NCI-H2227 (cell line): ENCODE data around the gene CREB5.

Experiments used
- DNase-seq: peaks from one replicate; lab custom pipeline; 2025; ENCODE audit not compliant: unreplicated experiment; lab: John Stamatoyannopoulos, UW

CREB5 gene

DNA sequence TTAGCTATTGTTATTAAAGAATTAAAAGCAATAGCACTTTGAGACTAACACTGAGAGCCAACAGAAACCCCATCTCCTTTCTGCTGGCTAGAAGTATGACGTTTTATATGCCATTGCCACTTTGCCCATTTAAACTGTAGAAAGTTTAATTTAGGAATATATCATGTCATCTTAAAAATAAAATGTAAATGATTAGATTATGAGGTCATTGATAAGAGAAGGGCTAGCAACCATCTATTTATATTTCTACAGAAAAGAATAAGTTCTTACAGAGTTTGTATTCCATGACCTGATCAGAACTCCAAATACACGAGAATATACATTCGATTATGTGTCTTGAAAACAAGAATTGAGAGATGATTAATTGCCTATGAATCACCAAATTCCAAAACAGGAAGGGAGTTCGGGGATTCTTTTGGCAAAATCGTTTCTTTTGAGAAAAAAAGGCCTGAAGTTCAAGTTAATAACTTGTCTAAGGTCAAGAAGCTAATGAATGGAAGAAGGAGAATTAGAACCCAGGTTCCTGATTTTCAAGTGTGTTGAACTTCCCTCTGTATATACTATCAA, 318.9 kb downstream of the CREB5 start:
- no peak for DNase-seq

DNA sequence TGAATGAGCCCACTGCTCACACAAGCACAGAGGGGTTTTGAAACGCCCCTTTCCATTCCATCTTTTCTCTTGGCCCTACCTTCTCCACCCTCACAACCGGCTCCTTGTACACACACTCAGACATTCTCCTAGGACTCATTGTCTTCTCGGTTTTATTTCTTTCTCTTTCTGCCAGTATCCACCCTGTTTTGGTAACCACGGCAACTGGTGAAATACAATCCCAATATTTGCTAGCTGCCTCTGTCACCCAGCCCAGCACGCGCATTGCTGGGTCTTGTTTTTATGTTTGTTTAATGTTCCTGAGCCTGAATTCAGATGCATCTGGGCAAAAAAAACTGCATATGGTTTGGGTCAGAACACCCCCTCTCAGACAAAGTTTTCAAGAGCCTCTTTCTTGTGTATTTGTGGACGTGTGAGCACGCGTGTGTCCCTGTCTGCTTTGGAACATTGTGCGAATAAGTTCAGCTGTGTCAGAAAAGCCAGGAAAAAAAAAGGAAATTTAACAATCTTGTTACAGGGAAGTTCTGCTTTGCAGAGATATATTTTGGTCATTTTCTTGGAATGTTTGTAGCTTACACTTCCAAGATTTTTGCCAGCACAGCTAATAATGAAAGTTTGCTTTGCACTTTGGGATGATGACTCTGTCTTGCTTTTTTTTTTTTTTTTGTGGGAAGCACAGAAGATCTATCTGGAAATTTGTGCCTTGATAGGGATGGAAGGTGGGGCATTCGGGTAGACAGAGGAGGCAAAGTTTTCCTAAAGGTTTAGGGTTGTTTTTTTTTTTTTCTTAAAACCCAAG, 320.0 kb downstream of the CREB5 start:
- DNase-seq, result peak; percentile 6

DNA sequence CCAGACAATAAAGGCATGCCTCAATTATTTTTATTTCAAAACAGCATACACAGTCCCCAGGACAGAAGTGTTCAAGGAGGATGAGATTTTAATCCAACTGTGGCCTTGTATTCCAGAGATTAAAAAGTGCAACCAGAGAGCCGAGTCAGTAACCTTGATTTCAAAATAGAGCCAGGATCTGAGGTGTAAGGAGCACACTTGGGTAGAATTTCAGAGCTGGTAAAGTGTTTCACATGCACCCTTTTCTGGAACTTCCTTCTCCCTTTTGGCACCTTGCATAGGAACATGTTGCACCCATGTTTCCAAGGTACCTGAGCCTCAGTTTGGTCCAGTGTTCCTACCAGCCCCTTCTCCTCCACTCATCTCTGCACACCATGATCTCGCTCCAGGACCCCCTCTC, 320.7 kb downstream of the CREB5 start:
- DNase-seq, result no peak

DNA sequence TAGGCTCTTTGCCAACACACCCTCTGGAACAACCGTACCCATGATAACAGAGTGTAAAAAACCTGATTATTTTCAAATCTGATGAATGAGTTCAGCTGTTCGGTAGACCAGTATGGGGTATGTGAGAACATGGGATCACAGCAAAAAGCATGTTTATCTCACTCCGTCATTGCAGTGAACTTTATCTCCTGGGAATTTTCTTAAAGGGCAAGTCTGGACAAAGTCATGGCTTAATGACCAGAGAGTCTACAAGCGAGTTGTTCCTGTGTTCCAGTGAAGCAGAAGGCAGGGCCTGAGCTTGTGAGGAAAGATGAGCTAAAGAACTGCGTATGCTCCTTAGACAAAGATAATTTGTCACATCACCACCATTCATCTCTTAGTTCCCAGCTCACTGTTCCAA, 326.1 kb downstream of the CREB5 start:
- no peak for DNase-seq

DNA sequence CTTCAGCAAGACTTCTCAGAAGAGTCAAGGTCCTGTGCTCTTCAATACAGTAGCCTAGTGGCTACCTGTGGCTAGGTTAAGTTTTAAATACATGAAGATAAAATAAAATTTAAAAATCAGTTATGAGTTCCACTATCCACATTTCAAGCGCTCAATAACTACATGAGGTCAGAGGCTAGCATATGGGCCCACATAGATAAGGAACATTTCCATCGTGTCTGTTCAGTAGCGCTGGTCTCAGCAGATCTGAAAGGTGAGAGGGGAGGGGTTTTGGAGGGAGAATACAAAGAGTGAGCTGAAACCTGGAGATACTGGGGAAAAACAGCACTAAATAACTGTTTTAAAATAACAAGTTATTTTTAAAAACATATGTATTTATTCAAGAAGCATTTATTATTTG, 326.8 kb downstream of the CREB5 start:
- DNase-seq, result no peak

DNA sequence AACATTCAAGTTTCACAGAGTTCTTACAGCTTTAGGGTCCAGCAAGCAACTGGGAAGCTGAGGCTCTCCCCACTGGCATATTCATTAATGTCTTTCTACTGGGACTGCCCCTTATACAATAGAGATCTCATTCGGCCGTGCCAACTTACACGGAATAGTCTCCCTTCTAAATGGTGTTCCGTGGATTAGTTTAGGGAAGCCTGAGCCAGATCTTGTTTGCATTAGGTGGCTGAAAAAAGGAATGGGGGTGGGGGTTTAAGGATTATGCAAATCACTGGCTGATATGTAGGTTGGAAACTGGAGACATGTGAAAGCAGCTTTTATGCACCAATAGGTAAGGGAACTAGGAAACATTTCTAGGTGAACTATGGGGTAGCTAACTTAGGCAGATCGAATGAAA, 327.5 kb downstream of the CREB5 start:
- no peak for DNase-seq

DNA sequence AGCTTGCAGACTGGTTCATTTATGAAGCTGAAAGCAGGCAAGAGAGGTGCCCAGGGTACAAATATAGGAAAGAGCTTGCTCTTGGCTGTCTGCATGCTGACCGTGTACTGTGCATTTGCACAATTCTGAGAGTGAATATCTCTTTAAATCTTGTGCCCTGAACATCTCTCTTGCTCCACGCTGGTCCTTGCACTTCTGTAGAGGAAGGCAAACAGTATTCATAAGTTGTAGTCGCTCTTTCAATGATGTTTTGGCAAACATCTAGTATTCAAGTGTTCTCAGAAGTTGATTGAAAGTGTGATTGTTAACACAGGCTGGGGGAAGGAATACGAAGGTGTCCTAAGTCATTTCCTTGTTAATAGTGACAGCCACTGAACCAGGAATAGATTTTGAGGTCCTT, 332.6 kb downstream of the CREB5 start:
- DNase-seq, result no peak

DNA sequence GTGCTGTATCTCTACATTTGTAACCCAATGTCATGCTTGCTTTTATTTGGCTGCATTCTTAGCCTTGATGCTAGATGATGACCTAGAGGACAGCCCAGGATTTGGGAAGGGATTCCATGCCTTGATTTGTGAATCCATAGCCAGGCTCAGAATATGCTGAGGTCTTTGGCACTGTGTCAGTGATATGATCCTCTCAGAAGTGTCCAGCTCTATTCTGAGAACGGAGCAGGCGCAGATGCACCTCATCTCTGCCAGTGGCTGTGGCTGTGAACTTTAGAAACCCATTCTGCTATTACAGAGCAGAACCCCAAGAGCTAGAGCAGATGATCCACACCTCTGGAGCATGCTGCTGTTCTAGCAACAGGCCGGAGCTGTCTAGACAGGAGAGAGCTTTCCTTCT, 333.0 kb downstream of the CREB5 start:
- DNase-seq, result no peak

DNA sequence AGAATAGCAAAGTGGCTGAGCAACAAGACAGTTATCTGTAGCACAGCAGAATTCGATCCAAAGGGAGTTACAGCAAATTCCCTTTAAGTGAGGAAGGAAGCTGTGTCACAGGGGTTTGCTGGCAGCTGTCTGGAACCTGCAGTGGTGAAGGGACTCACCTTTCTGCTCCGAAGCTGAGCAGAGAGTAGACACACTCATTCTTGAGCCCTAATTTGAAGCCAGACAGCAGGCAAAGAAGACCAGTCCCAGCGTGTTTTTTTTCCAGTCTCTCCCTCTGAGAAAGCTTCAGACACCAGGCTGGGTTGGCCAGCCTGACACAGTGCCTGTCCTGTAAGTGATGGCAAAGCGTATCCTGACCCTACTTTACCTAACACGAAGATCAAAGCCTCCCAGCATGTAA, 335.1 kb downstream of the CREB5 start:
- no peak for DNase-seq

DNA sequence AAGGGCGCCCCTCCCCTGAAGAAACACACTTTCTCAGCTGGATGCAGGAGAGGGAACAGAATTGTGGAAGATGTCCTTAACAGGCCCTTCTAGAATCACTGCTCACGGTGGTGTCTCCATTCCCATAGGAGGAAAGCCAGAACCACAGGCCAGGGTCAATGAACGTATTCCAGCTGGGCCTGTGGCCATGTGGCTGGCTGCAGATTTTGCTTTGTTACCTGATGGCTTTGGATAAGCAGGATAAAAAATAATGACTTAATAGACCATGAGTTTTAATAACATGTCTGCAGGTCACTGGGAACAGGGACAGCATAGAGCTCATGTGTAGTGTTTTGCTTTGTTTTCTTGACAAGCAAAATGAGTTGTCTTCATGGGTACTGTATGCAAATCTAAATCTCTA, 335.5 kb downstream of the CREB5 start:
- DNase-seq, result no peak

DNA sequence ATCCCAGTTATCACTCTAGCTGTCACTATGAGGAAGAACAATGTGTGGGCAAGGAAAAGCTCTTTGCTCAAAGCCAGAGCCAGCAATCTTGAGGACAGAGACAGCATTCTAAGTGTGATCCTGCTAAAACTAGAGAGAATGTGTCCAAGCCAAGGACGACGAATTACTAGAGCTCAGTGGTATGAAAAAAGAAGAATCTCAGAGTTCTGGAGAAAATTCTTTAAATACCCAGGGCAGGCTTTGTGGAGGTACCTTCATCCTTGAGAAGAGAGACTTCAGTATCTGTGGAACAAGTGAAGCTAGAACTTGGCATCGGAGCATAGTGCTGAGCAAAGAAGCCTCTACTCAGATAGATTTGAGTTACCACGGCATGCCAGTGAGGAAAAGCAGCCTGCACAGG, 336.0 kb downstream of the CREB5 start:
- DNase-seq, result no peak

DNA sequence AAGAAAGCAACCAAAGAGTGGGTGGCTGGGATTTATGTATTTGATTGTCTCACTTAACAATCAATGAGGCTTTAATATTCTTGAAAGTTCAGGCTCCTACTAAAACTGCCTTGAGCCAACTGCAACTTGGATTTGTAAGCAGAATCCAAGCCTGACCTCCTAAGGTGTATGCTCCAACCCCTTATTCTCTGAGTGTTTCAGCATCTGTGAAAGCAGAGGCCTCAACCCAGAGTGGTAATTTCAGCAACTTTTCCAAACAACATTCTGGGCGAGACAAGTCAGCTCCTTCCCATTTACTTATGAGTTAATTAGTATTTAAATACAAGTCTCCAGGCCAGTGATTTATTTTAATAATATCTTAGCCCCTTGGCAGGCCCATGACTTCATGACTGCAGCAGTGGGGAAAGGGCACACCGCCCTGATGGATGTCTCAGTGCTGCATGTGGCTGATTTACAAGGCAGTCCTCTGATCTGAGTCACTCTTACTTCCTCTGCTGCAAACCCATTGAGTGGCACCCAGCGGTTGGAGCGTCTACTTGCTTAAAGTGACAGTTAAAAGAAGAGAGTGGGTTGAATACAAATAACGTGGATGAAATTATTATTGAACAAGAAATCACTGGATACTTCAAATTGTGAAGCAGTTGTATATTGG, 336.7 kb downstream of the CREB5 start:
- no peak for DNase-seq

DNA sequence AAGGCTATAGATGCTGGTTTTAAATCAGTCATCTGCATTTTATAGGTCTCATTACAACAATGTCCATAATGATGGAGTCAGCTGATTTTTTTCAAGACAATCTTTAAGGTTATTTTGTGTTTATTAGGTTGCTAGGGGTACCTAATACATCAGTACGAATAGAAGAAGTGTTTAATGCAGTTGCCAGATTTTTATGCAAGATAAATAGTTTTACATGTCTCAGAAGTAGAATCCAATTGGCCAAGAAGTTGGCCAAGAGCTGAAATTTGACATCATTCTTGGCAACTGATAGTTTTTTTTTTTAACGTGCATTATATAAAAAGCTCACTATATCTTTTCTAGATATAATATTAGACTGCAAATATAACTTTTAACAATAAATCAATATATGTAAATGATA, 337.3 kb downstream of the CREB5 start:
- no peak for DNase-seq

DNA sequence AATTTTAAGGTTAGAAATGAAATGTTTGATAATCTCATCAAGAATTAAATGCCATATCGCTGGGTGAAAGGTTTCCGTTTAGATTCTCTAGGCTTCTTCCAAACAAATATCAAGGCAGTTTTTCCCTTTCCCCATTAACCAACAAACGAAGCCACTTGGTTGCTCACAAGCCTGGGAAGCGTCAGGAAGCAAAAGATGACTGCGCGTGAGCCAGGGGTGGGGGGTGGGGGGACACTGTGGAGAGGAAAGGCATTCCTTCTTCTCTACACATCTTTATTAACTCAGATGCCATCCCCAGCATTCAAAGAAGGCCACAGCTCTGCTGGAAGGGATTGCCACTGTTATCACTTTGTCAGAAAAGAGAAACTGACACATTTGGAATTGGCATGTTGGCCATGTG, 338.7 kb downstream of the CREB5 start:
- DNase-seq, result no peak

DNA sequence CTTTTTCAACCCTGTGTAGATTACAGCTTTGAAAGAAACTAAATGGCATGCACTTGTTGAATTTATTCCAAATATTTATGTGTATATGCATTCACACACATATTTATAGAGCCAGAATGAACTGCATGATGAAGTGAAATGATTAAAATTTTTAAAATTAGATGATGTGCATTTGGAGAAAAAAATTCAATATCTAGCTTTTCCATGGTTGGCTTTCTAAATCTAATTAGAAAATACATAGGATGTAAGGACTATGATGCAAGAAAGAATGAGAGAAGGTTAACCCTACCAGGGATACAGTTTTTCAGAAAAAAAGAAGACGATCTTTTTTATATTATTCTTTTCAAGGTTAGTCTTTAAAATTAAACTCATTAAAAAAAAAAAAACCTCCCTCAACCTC, 341.3 kb downstream of the CREB5 start:
- DNase-seq, result no peak

DNA sequence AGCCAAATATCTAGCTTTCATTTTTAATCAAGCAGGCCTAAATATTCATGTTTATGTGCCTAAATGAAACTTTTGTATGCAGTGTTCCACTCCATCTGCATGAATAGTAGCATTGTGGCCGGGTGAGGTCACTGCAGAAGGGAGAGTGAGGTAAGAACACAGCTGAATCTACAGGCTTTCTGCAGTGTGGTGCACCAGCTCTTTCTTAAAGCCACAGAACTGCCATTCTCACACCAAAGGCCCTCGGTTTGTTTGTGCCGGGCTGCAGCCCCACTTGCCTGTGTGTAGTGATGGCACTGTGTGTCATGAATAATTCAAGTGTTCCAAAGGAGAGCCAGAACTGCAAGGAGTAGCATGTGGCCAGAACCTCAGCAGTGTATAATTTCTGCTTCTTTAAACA, 341.7 kb downstream of the CREB5 start:
- DNase-seq, result no peak

DNA sequence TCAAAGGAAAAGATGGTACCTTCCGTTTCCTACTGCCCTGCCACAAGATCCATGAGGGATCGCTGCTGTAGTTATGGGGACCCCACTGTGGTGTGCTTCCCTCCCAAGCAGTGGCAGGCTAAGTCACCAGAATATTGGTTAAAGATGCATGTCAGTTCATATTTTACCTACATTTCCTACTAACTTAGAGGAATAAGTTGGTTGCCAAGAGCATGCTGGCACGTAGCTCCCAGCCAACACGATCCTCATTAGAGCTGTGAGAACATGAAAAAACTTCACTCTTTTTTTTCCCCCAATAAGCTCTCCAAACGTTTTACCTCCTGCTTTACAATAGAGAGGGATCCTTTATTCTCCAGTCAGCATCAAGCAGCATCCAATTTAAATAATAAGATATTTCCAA, 342.1 kb downstream of the CREB5 start:
- DNase-seq, result no peak

DNA sequence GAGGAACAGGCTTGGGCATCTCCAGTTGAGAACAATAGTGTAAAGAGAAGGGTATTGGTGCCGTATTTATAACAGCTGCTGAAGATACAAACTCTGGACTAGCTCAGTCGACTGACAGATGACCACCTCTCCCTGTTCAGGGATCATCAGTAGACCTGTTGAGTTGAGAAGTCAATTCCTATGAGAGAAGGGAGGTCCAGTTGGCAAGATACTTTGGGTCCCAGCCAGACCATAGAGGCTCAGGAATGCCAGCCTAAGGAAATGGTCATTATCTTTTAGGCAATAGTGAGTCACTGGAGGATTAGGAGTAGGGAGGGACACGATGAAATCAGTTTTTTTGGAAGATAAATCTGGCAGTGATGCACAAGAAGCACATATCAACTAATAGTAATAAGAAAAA, 342.9 kb downstream of the CREB5 start:
- DNase-seq, result no peak

DNA sequence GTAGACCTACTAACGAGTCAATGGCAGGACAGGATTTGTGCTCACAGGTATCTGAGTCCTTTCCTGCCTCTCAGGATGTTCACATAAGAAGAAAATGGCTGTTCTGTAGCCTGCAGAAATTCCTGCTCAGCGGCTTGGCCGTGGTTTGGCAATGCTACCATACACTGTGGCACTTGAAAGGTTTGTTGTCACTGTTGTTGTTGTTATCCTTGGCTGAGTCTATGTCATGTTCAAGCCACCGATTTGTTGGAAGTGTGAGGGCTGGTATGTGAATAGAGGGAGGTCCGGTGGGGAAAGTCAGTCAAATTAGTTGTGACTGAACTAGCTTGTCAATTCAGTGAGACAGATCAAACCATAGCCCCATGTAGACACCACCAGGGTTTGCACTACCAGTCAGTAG, 345.9 kb downstream of the CREB5 start:
- DNase-seq, result no peak

DNA sequence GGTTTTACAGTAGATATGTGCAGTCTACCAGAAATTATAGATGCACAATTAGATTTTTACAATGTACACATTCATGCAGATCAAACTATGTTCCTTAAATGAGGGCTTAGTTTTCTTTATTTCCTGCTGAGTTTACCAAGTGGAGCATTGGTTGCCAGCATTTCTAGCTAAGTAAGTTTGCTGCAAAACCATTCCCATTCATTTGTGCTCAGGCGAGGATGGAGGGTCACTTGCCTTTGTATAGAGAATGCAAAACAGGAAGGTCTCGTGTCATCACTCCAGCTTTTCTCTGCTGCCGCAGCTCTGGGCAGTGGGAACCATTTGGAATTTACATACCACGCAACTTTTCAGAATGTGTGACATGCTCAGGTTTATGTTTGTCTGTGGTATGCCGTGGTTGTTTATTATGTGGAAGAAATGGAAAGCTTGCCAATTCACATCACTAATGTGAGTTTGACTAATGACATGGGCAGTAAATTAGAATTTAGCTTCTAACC, 347.2 kb downstream of the CREB5 start:
- no peak for DNase-seq

DNA sequence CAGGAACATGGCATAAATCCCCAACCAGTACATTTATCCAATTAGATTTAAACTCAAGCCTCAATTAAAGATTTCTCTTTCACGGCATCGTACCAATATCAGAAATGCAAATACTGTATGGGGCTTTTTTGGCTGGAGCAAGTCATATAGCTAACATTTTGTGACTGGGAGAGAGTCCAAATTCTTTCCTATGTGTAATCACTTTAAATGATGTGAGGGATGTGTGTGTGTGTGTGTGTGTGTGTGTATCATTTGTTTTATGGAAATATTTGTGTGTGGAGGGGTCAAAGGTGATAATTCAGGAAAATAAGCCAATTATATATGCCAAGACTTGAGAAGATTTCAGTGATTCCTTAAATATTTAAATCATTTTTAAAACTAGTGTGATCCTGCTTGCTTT, 349.2 kb downstream of the CREB5 start:
- DNase-seq, result no peak

DNA sequence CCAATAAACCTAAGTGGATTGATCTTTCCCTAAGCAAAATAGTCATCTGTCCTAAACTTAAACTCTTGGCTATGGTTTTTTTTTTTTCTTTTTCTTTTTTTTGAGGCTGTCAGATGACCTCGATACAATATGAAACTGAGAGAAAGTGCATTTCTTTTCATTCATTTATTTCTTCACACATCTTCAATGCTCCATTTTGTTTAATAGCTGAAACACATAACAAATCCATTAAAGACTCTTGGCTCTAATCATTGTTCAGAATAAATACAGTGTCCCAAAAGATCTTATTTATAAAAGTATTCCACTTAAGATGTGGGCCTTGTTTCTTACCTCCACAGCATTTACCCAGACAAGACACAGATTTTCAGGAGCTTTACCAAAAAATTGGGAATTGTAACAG, 350.3 kb downstream of the CREB5 start:
- no peak for DNase-seq
